ENCODE data around the gene ERCC8.

DNA sequence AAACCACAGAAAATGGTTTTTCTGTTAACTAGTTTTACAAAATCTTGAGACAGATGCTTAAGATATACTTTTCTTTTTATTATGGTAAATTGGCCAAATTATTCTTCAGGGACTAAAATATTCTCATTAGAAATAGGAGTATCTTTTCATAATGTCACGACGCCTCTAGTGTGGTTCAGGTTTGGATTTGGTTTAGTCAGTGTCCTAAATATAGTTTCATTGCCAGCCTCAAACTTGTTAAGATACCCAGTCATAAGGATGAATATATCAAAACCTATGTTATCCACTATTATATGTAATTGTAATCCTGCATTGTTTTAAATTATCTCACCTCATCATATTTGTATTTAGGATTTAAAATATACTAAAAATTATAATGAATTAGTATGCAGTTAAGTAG lies 13.8 kb upstream of the ERCC8 start:
- TF ChIP-seq KLF7 (tag by site-specific recombination; IDR thresholded peaks at IDR 0.05; ENCODE audit: borderline replicate concordance) (no peak), ZNF830 (tag by site-specific recombination; IDR thresholded peaks at IDR 0.05; ENCODE audit: low read depth) (no peak), ZNF629 (tag by site-specific recombination; IDR thresholded peaks at IDR 0.05) (no peak)
- TF ChIP-seq, protein P1, sequence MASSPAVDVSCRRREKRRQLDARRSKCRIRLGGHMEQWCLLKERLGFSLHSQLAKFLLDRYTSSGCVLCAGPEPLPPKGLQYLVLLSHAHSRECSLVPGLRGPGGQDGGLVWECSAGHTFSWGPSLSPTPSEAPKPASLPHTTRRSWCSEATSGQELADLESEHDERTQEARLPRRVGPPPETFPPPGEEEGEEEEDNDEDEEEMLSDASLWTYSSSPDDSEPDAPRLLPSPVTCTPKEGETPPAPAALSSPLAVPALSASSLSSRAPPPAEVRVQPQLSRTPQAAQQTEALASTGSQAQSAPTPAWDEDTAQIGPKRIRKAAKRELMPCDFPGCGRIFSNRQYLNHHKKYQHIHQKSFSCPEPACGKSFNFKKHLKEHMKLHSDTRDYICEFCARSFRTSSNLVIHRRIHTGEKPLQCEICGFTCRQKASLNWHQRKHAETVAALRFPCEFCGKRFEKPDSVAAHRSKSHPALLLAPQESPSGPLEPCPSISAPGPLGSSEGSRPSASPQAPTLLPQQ (tag by site-specific recombination; IDR thresholded peaks at IDR 0.05) = no peak
